SK-N-SH (cell line): ENCODE measurements around the gene ACER3. TPM values are rescaled to one million over a fixed set of nuclear protein-coding genes. Genes with fewer than 3 reads are reported as not detected.

Source experiments
- CTCF ChIA-PET: fragments of 300-600, 350-600 bp; formaldehyde crosslinking; extraction: SDS; loops from one replicate; lab custom pipeline; 2021; lab: Yijun Ruan, JAX
- POLR2A ChIA-PET: fragments of 350-600 bp; sonication (Branson Sonifier 250); formaldehyde crosslinking; extraction: SDS; loops from one replicate; lab custom pipeline; 2020; ENCODE audit warnings: antibody characterized with exemption, inconsistent platforms; lab: Yijun Ruan, JAX
- DNase-seq: peaks from one replicate; pipeline ENCODE4 v3.0.0; 2012
- H2AFZ ChIP-seq: fragments of 200-600 bp; sonication (generic); 2 replicates; pipeline ENCODE4 v1.8.1; 2016; ENCODE audit warnings: antibody characterized with exemption, mild to moderate bottlenecking, low read depth
- H3F3A ChIP-seq: fragments of 200-600 bp; sonication (generic); replicated peaks from 2 replicates; pipeline ENCODE3; 2016; ENCODE audit warnings: antibody characterized with exemption, mild to moderate bottlenecking; ENCODE audit not compliant: insufficient read depth
- H3K27ac ChIP-seq, 2 experiments: fragments of 200-500 bp in 1 of 2; fragments of 200-600 bp in 1 of 2; sonication (Bioruptor generic) in 1 of 2; sonication (generic), shearing (Covaris generic) in 1 of 2; 2 replicates each; pipeline versions ENCODE4 v1.5.1 to v1.6.1; 2014 to 2016; ENCODE audit warnings: low read depth in 2 of 2, inconsistent platforms in 1 of 2, low read length in 1 of 2, mild to moderate bottlenecking in 1 of 2, mixed read lengths in 1 of 2
- H3K27me3 ChIP-seq: fragments of 200-600 bp; sonication (generic), shearing (Covaris generic); 2 replicates; pipeline ENCODE4 v1.6.1; 2016; ENCODE audit warnings: mixed run types; ENCODE audit not compliant: insufficient read depth
- H3K36me3 ChIP-seq, 2 experiments: fragments of 200-500 bp in 1 of 2; fragments of 200-600 bp in 1 of 2; sonication (Bioruptor generic) in 1 of 2; sonication (generic) in 1 of 2; replicated peaks in 1 of 2; 2 replicates each; pipeline versions ENCODE3 to v1.5.1; 2014 to 2016; ENCODE audit warnings: low read length in 1 of 2, mild to moderate bottlenecking in 1 of 2; ENCODE audit not compliant: insufficient read depth in 2 of 2, control insufficient read depth in 1 of 2
- H3K4me1 ChIP-seq, 2 experiments: fragments of 200-500 bp in 1 of 2; fragments of 200-600 bp in 1 of 2; sonication (Bioruptor generic) in 1 of 2; sonication (generic), shearing (Covaris generic) in 1 of 2; 2 replicates each; pipeline versions ENCODE4 v1.5.1 to v1.6.1; 2014 to 2016; ENCODE audit warnings: low read depth in 1 of 2, low read length in 1 of 2, mixed run types in 1 of 2; ENCODE audit not compliant: insufficient read depth in 2 of 2, control insufficient read depth in 1 of 2
- H3K4me2 ChIP-seq: fragments of 200-600 bp; sonication (generic), shearing (Covaris generic); 2 replicates; pipeline ENCODE4 v1.6.1; 2017; ENCODE audit warnings: mixed run types
- H3K4me3 ChIP-seq, 2 experiments: fragments of 200-500 bp in 1 of 2; fragments of 200-600 bp in 1 of 2; sonication (Bioruptor generic) in 1 of 2; sonication (generic), shearing (Covaris generic) in 1 of 2; 2 replicates each; pipeline versions ENCODE4 v1.5.1 to v1.8.1; 2014 to 2016; ENCODE audit warnings: low read depth in 2 of 2, inconsistent platforms in 1 of 2, low read length in 1 of 2, mild to moderate bottlenecking in 1 of 2, mixed read lengths in 1 of 2, moderate library complexity in 1 of 2
- H3K79me2 ChIP-seq: fragments of 200-600 bp; sonication (generic); 2 replicates; pipeline ENCODE4 v1.8.1; 2017; ENCODE audit warnings: mild to moderate bottlenecking; ENCODE audit not compliant: insufficient read depth
- H3K9ac ChIP-seq: fragments of 200-600 bp; sonication (generic); 2 replicates; pipeline ENCODE4 v1.6.1; 2017; ENCODE audit warnings: mixed run types
- H3K9me2 ChIP-seq: fragments of 200-600 bp; sonication (generic); 2 replicates; pipeline ENCODE4 v1.6.1; 2017; ENCODE audit warnings: mixed run types
- H3K9me3 ChIP-seq: fragments of 200-600 bp; sonication (generic); 2 replicates; pipeline ENCODE4 v1.6.1; 2017; ENCODE audit warnings: mixed run types, mild to moderate bottlenecking, moderate library complexity
- H4K20me1 ChIP-seq: fragments of 200-600 bp; sonication (generic); 2 replicates; pipeline ENCODE4 v1.6.1; 2017; ENCODE audit warnings: mild to moderate bottlenecking, mixed run types; ENCODE audit not compliant: insufficient read depth
- EZH2phosphoT487 ChIP-seq: fragments of 200-600 bp; sonication (generic); IDR thresholded peaks from 2 replicates; pipeline ENCODE4 v1.6.1; 2017; ENCODE audit warnings: low read depth, mixed run types, mild to moderate bottlenecking, antibody characterized with exemption, moderate library complexity, borderline replicate concordance
- GATA2 ChIP-seq: sonication (generic); formaldehyde crosslinking; IDR thresholded peaks from 2 replicates; pipeline ENCODE4 v1.5.0; 2020; ENCODE audit warnings: mild to moderate bottlenecking, missing genetic modification reagents
- JUND ChIP-seq: IDR thresholded peaks from 2 replicates; pipeline ENCODE4 v1.4.0; 2012
- MXI1 ChIP-seq: IDR thresholded peaks from 2 replicates; pipeline ENCODE4 v1.6.1; 2012; ENCODE audit warnings: mild to moderate bottlenecking, low read depth, low read length, improper control_type of control experiment
- NFIC ChIP-seq: IDR thresholded peaks from 2 replicates; pipeline ENCODE4 v1.4.0; 2012; ENCODE audit warnings: borderline replicate concordance
- RAD21 ChIP-seq: IDR thresholded peaks from 2 replicates; pipeline ENCODE4 v1.6.1; 2012; ENCODE audit warnings: mild to moderate bottlenecking, low read length
- RFX5 ChIP-seq: IDR thresholded peaks from 2 replicates; pipeline ENCODE4 v1.6.1; 2012; ENCODE audit warnings: mild to moderate bottlenecking, improper control_type of control experiment, low read length
- SMC3 ChIP-seq: IDR thresholded peaks from 2 replicates; pipeline ENCODE4 v1.6.1; 2012; ENCODE audit warnings: low read depth, low read length, improper control_type of control experiment
- YY1 ChIP-seq: IDR thresholded peaks from 2 replicates; pipeline ENCODE4 v1.4.0; 2012; ENCODE audit warnings: low read depth, mild to moderate bottlenecking
- ZBTB33 ChIP-seq: IDR thresholded peaks from 2 replicates; pipeline ENCODE4 v1.4.0; 2012; ENCODE audit warnings: low read depth, borderline replicate concordance
- WGBS: methylation state at CpG from one replicate; pipeline ENCODE4 v1.1.6; 2017; ENCODE audit warnings: low lambda C conversion rate; 5-methylcytosine and 5-hydroxymethylcytosine counted together
- polyA plus RNA-seq, 3 experiments: library from polyadenylated mRNA; depleted of rRNA; stranded (reverse); fragments of >200 nt; gene quantifications; 2 replicates each; pipeline ENCODE4 v1.2.3, GENCODE V29; 2012
- TF ChIP-seq, protein P1 (sequence below): IDR thresholded peaks from 2 replicates; pipeline ENCODE4 v1.4.0; 2012; ENCODE audit warnings: low read depth, borderline replicate concordance
- TF ChIP-seq, protein P2 (sequence below): fragments of 200-600 bp; sonication (generic); IDR thresholded peaks from 2 replicates; pipeline ENCODE4 v1.6.1; 2017; ENCODE audit warnings: antibody characterized with exemption, mild to moderate bottlenecking, moderate library complexity
- TF ChIP-seq, protein P3 (sequence below): fragments of 150-350 bp; IDR thresholded peaks from 2 replicates; pipeline ENCODE4 v1.6.1; 2016; ENCODE audit warnings: mild to moderate bottlenecking, low read depth, low read length

ACER3 gene
- polyA plus RNA-seq, 1 of the 3 experiments (the other 2 are of a cell fraction), result 5.4 TPM

GRCh38 chr11:77036398-77036797 is 175.7 kb downstream of the ACER3 start:
- WGBS, result 50% methylated on average over 5 of the region's 5 CpGs
- POLR2A ChIA-PET, result no interaction called here
- peaks cover 0 to 3% of the 10 kb centered on the region in 2 experiments; a peak in 1 of 4 replicates for H3K4me1 ChIP-seq

More at GRCh38 chr11:77036398-77036797, 175.7 kb downstream of the ACER3 start:
- H3K27ac ChIP-seq, result no peak overlapping the region
- no peak for TF ChIP-seq SMC3
- TF ChIP-seq MXI1, result no peak
- TF ChIP-seq ZBTB33, result no peak
- no peak for TF ChIP-seq RAD21
- TF ChIP-seq, protein P1, sequence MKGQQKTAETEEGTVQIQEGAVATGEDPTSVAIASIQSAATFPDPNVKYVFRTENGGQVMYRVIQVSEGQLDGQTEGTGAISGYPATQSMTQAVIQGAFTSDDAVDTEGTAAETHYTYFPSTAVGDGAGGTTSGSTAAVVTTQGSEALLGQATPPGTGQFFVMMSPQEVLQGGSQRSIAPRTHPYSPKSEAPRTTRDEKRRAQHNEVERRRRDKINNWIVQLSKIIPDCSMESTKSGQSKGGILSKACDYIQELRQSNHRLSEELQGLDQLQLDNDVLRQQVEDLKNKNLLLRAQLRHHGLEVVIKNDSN, result no peak
- TF ChIP-seq EZH2phosphoT487, result no peak
- TF ChIP-seq RFX5, result no peak
- TF ChIP-seq, protein P2, sequence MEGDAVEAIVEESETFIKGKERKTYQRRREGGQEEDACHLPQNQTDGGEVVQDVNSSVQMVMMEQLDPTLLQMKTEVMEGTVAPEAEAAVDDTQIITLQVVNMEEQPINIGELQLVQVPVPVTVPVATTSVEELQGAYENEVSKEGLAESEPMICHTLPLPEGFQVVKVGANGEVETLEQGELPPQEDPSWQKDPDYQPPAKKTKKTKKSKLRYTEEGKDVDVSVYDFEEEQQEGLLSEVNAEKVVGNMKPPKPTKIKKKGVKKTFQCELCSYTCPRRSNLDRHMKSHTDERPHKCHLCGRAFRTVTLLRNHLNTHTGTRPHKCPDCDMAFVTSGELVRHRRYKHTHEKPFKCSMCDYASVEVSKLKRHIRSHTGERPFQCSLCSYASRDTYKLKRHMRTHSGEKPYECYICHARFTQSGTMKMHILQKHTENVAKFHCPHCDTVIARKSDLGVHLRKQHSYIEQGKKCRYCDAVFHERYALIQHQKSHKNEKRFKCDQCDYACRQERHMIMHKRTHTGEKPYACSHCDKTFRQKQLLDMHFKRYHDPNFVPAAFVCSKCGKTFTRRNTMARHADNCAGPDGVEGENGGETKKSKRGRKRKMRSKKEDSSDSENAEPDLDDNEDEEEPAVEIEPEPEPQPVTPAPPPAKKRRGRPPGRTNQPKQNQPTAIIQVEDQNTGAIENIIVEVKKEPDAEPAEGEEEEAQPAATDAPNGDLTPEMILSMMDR, result no peak
- TF ChIP-seq, protein P3, sequence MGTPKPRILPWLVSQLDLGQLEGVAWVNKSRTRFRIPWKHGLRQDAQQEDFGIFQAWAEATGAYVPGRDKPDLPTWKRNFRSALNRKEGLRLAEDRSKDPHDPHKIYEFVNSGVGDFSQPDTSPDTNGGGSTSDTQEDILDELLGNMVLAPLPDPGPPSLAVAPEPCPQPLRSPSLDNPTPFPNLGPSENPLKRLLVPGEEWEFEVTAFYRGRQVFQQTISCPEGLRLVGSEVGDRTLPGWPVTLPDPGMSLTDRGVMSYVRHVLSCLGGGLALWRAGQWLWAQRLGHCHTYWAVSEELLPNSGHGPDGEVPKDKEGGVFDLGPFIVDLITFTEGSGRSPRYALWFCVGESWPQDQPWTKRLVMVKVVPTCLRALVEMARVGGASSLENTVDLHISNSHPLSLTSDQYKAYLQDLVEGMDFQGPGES, result no peak
- TF ChIP-seq YY1, result no peak
- no peak for TF ChIP-seq JUND
- no peak for TF ChIP-seq GATA2
- TF ChIP-seq NFIC, result no peak
- H3K4me3 ChIP-seq, result no peak overlapping the region
- H3K79me2 ChIP-seq, result no peaks in the 10 kb centered on the region
- no peak overlapping the region for H2AFZ ChIP-seq
- no peak overlapping the region for H3K9ac ChIP-seq
- DNase-seq, result no peak
- no peaks in the 10 kb centered on the region for H4K20me1 ChIP-seq
- no peaks in the 10 kb centered on the region for H3K9me2 ChIP-seq
- no peaks in the 10 kb centered on the region for H3K9me3 ChIP-seq
- no peaks in the 10 kb centered on the region for H3K36me3 ChIP-seq
- H3K27me3 ChIP-seq, result no peaks in the 10 kb centered on the region
- CTCF ChIA-PET, result interaction anchor here (1.0 to 4.2 kb wide), 5 partner anchors 9 to 116 kb away, joined by 3 to 22 read pairs (median 8); no protein-coding TSS in a partner anchor
- H3K4me2 ChIP-seq, result no peak overlapping the region
- H3F3A ChIP-seq, result no peaks in the 10 kb centered on the region
